SK-N-SH (cell line): Measurements from ENCODE around the gene CASP4. TPM values are rescaled to one million over a fixed set of nuclear protein-coding genes. Genes with fewer than 3 reads are reported as not detected.

Experiments
- CTCF ChIA-PET: fragments of 300-600, 350-600 bp; formaldehyde crosslinking; extraction: SDS; loops from one replicate; lab custom pipeline; 2021; lab: Yijun Ruan, JAX
- POLR2A ChIA-PET: fragments of 350-600 bp; sonication (Branson Sonifier 250); formaldehyde crosslinking; extraction: SDS; loops from one replicate; lab custom pipeline; 2020; ENCODE audit warnings: antibody characterized with exemption, inconsistent platforms; lab: Yijun Ruan, JAX
- DNase-seq: peaks from one replicate; pipeline ENCODE4 v3.0.0; 2012
- H2AFZ ChIP-seq: fragments of 200-600 bp; sonication (generic); 2 replicates; pipeline ENCODE4 v1.8.1; 2016; ENCODE audit warnings: antibody characterized with exemption, mild to moderate bottlenecking, low read depth
- H3F3A ChIP-seq: fragments of 200-600 bp; sonication (generic); replicated peaks from 2 replicates; pipeline ENCODE3; 2016; ENCODE audit warnings: antibody characterized with exemption, mild to moderate bottlenecking; ENCODE audit not compliant: insufficient read depth
- H3K27ac ChIP-seq, 2 experiments: fragments of 200-500 bp in 1 of 2; fragments of 200-600 bp in 1 of 2; sonication (Bioruptor generic) in 1 of 2; sonication (generic), shearing (Covaris generic) in 1 of 2; 2 replicates each; pipeline versions ENCODE4 v1.5.1 to v1.6.1; 2014 to 2016; ENCODE audit warnings: low read depth in 2 of 2, inconsistent platforms in 1 of 2, low read length in 1 of 2, mild to moderate bottlenecking in 1 of 2, mixed read lengths in 1 of 2
- H3K27me3 ChIP-seq: fragments of 200-600 bp; sonication (generic), shearing (Covaris generic); 2 replicates; pipeline ENCODE4 v1.6.1; 2016; ENCODE audit warnings: mixed run types; ENCODE audit not compliant: insufficient read depth
- H3K36me3 ChIP-seq, 2 experiments: fragments of 200-500 bp in 1 of 2; fragments of 200-600 bp in 1 of 2; sonication (Bioruptor generic) in 1 of 2; sonication (generic) in 1 of 2; replicated peaks in 1 of 2; 2 replicates each; pipeline versions ENCODE3 to v1.5.1; 2014 to 2016; ENCODE audit warnings: low read length in 1 of 2, mild to moderate bottlenecking in 1 of 2; ENCODE audit not compliant: insufficient read depth in 2 of 2, control insufficient read depth in 1 of 2
- H3K4me1 ChIP-seq, 2 experiments: fragments of 200-500 bp in 1 of 2; fragments of 200-600 bp in 1 of 2; sonication (Bioruptor generic) in 1 of 2; sonication (generic), shearing (Covaris generic) in 1 of 2; 2 replicates each; pipeline versions ENCODE4 v1.5.1 to v1.6.1; 2014 to 2016; ENCODE audit warnings: low read depth in 1 of 2, low read length in 1 of 2, mixed run types in 1 of 2; ENCODE audit not compliant: insufficient read depth in 2 of 2, control insufficient read depth in 1 of 2
- H3K4me2 ChIP-seq: fragments of 200-600 bp; sonication (generic), shearing (Covaris generic); 2 replicates; pipeline ENCODE4 v1.6.1; 2017; ENCODE audit warnings: mixed run types
- H3K4me3 ChIP-seq, 2 experiments: fragments of 200-500 bp in 1 of 2; fragments of 200-600 bp in 1 of 2; sonication (Bioruptor generic) in 1 of 2; sonication (generic), shearing (Covaris generic) in 1 of 2; 2 replicates each; pipeline versions ENCODE4 v1.5.1 to v1.8.1; 2014 to 2016; ENCODE audit warnings: low read depth in 2 of 2, inconsistent platforms in 1 of 2, low read length in 1 of 2, mild to moderate bottlenecking in 1 of 2, mixed read lengths in 1 of 2, moderate library complexity in 1 of 2
- H3K79me2 ChIP-seq: fragments of 200-600 bp; sonication (generic); 2 replicates; pipeline ENCODE4 v1.8.1; 2017; ENCODE audit warnings: mild to moderate bottlenecking; ENCODE audit not compliant: insufficient read depth
- H3K9ac ChIP-seq: fragments of 200-600 bp; sonication (generic); 2 replicates; pipeline ENCODE4 v1.6.1; 2017; ENCODE audit warnings: mixed run types
- H3K9me2 ChIP-seq: fragments of 200-600 bp; sonication (generic); 2 replicates; pipeline ENCODE4 v1.6.1; 2017; ENCODE audit warnings: mixed run types
- H3K9me3 ChIP-seq: fragments of 200-600 bp; sonication (generic); 2 replicates; pipeline ENCODE4 v1.6.1; 2017; ENCODE audit warnings: mixed run types, mild to moderate bottlenecking, moderate library complexity
- H4K20me1 ChIP-seq: fragments of 200-600 bp; sonication (generic); 2 replicates; pipeline ENCODE4 v1.6.1; 2017; ENCODE audit warnings: mild to moderate bottlenecking, mixed run types; ENCODE audit not compliant: insufficient read depth
- CHD2 ChIP-seq: fragments of 150-350 bp; IDR thresholded peaks from 2 replicates; pipeline ENCODE4 v1.6.1; 2018; ENCODE audit warnings: low read length; ENCODE audit not compliant: partially characterized antibody
- CTCF ChIP-seq: fragments of 200-600 bp; sonication (generic); IDR thresholded peaks from 2 replicates; pipeline ENCODE4 v1.6.1; 2017; ENCODE audit warnings: antibody characterized with exemption, mild to moderate bottlenecking, moderate library complexity
- ELF1 ChIP-seq: IDR thresholded peaks from 2 replicates; pipeline ENCODE4 v1.4.0; 2012
- EP300 ChIP-seq, 2 experiments: IDR thresholded peaks; 2 replicates each; pipeline versions ENCODE4 v1.4.0 to v1.6.1; 2012; ENCODE audit warnings: borderline replicate concordance in 1 of 2, low read depth in 1 of 2, low read length in 1 of 2
- EZH2phosphoT487 ChIP-seq: fragments of 200-600 bp; sonication (generic); IDR thresholded peaks from 2 replicates; pipeline ENCODE4 v1.6.1; 2017; ENCODE audit warnings: low read depth, mixed run types, mild to moderate bottlenecking, antibody characterized with exemption, moderate library complexity, borderline replicate concordance
- FOSL2 ChIP-seq: IDR thresholded peaks from 2 replicates; pipeline ENCODE4 v1.4.0; 2012; ENCODE audit warnings: low read depth, mild to moderate bottlenecking, moderate library complexity, borderline replicate concordance
- FOXJ3 ChIP-seq: sonication (generic); formaldehyde crosslinking; IDR thresholded peaks from 2 replicates; pipeline ENCODE4 v1.5.1; 2020; ENCODE audit warnings: mild to moderate bottlenecking, missing genetic modification reagents
- FOXM1 ChIP-seq: IDR thresholded peaks from 2 replicates; pipeline ENCODE4 v1.4.0; 2012; ENCODE audit warnings: low read depth, mild to moderate bottlenecking
- GATA2 ChIP-seq: sonication (generic); formaldehyde crosslinking; IDR thresholded peaks from 2 replicates; pipeline ENCODE4 v1.5.0; 2020; ENCODE audit warnings: mild to moderate bottlenecking, missing genetic modification reagents
- MEF2A ChIP-seq: IDR thresholded peaks from 2 replicates; pipeline ENCODE4 v1.4.0; 2012; ENCODE audit warnings: low read depth, borderline replicate concordance
- MXI1 ChIP-seq: IDR thresholded peaks from 2 replicates; pipeline ENCODE4 v1.6.1; 2012; ENCODE audit warnings: mild to moderate bottlenecking, low read depth, low read length, improper control_type of control experiment
- POLR2AphosphoS5 ChIP-seq: IDR thresholded peaks from 2 replicates; pipeline ENCODE4 v1.6.1; 2012; ENCODE audit warnings: low read depth, low read length
- RCOR1 ChIP-seq: fragments of 150-350 bp; IDR thresholded peaks from 2 replicates; pipeline ENCODE4 v1.6.1; 2017; ENCODE audit warnings: antibody characterized with exemption, low read length
- REST ChIP-seq: IDR thresholded peaks from 2 replicates; pipeline ENCODE4 v1.6.1; 2012; ENCODE audit warnings: mild to moderate bottlenecking, low read depth, low read length, moderate library complexity
- TAF1 ChIP-seq: IDR thresholded peaks from 2 replicates; pipeline ENCODE4 v1.6.1; 2012; ENCODE audit warnings: low read depth, mild to moderate bottlenecking, low read length, moderate library complexity, borderline replicate concordance
- TCF12 ChIP-seq: IDR thresholded peaks from 2 replicates; pipeline ENCODE4 v1.4.0; 2012
- USF2 ChIP-seq: fragments of 150-350 bp; IDR thresholded peaks from 2 replicates; pipeline ENCODE4 v1.6.1; 2017; ENCODE audit warnings: antibody characterized with exemption, low read length, low read depth, borderline replicate concordance
- YY1 ChIP-seq: IDR thresholded peaks from 2 replicates; pipeline ENCODE4 v1.4.0; 2012; ENCODE audit warnings: low read depth, mild to moderate bottlenecking
- WGBS: methylation state at CpG from one replicate; pipeline ENCODE4 v1.1.6; 2017; ENCODE audit warnings: low lambda C conversion rate; 5-methylcytosine and 5-hydroxymethylcytosine counted together
- polyA plus RNA-seq, 3 experiments: library from polyadenylated mRNA; depleted of rRNA; stranded (reverse); fragments of >200 nt; gene quantifications; 2 replicates each; pipeline ENCODE4 v1.2.3, GENCODE V29; 2012

The CASP4 gene
- polyA plus RNA-seq, 1 of the 3 experiments (the other 2 are of a cell fraction), result 9.1 TPM

GRCh38 chr11:105003151-105003550 is 34.8 kb upstream of the CASP4 start:
- H3K4me3 ChIP-seq, result no peak overlapping the region
- no peak overlapping the region for H3K4me2 ChIP-seq
- CTCF ChIA-PET, result no interaction called here
- no peaks in the 10 kb centered on the region for H3K9me2 ChIP-seq
- no peaks in the 10 kb centered on the region for H3K36me3 ChIP-seq
- POLR2A ChIA-PET, result no interaction called here
- no peaks in the 10 kb centered on the region for H3K27me3 ChIP-seq
- no peak for DNase-seq
- H3K9ac ChIP-seq, result no peak overlapping the region
- H2AFZ ChIP-seq, result no peak overlapping the region
- no peak overlapping the region for H3K27ac ChIP-seq
- H3K9me3 ChIP-seq, result no peaks in the 10 kb centered on the region
- H3K4me1 ChIP-seq, result peaks cover 0 to 5% of the 10 kb centered on the region in 2 experiments; a peak in 2 of 4 replicates
- no peaks in the 10 kb centered on the region for H4K20me1 ChIP-seq
- TF ChIP-seq POLR2AphosphoS5 (no peak), MXI1 (no peak), REST (no peak), GATA2 (CRISPR knock-in tag) (no peak), EZH2phosphoT487 (no peak), CTCF (no peak), FOXM1 (no peak), YY1 (no peak), FOSL2 (no peak), TAF1 (no peak), ELF1 (no peak), EP300 (IDR thresholded peaks at IDR 0.05; ENCODE audit: borderline replicate concordance in 1 of 2, low read depth in 1 of 2, low read length in 1 of 2) (no peak), RCOR1 (no peak), MEF2A (no peak), CHD2 (no peak), TCF12 (no peak), FOXJ3 (CRISPR knock-in tag) (no peak), USF2 (no peak)
- TF ChIP-seq, all 33 proteins: peak for 0
- H3K79me2 ChIP-seq, result no peaks in the 10 kb centered on the region
- no peaks in the 10 kb centered on the region for H3F3A ChIP-seq
- WGBS, result 46% methylated on average over 2 of the region's 2 CpGs
